ENCODE data around the gene GKN2. TPM values are rescaled to one million over a fixed set of nuclear protein-coding genes. Genes with fewer than 3 reads are reported as not detected.

Gene GKN2
- total and polyA plus RNA-seq, 2 of the 13 experiments (the other 11 are each of a cell fraction or from before 2014, with no cell fraction given) = not detected

DNA sequence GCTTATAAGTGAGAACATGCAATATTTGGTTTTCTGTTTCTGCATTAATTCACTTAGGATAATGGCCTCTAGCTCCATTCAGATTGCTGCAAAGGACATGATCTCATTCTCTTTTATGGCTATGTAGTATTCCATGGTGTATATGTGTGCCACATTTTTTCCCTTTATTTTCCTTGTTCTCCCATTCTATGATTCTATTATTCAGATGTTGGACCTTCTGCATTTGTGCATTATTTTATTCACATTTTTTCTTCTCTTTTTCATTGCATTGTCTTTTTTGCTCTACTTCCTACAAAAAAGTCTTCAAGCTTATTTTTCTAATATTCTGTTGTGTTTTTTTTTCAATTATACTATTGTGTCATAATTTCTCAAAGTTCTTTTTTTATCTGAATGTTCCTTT, 49.2 kb upstream of the GKN2 start:
- Histone ChIP-seq H3K9ac (ENCODE audit: insufficient read depth, low read depth, low read length) (no peak overlapping the region), H4K20me1 (ENCODE audit: insufficient read depth, low read length) (no peaks in the 10 kb centered on the region), H3K4me3 (replicated peaks in 1 of 3; ENCODE audit: insufficient read depth in 1 of 3, low read depth in 2 of 3, low read length in 3 of 3) (no peak overlapping the region), H3K27ac (ENCODE audit: extremely low read length, insufficient read depth, low read length) (no peak overlapping the region), H3K9me3 (ENCODE audit: low read length) (peaks cover 17% of the 10 kb centered on the region), H3K79me2 (ENCODE audit: insufficient read depth, low read length) (no peaks in the 10 kb centered on the region), H3K4me1 (ENCODE audit: insufficient read depth, low read length) (no peaks in the 10 kb centered on the region), H2AFZ (ENCODE audit: low read length) (no peak overlapping the region), H3K4me2 (ENCODE audit: low read depth, low read length) (no peak overlapping the region), H3K27me3 (ENCODE audit: control insufficient read depth in 1 of 2, insufficient read depth in 2 of 2, low read length in 2 of 2) (peaks cover 1 to 3% of the 10 kb centered on the region in 2 experiments; a peak in 1 of 5 replicates), H3K36me3 (replicated peaks in 1 of 2; ENCODE audit: control insufficient read depth in 1 of 2, insufficient read depth in 2 of 2, low read length in 2 of 2) (no peaks in the 10 kb centered on the region)
- BruUV-seq (replicated peaks) = no TSS peak
- ATAC-seq = no peak
- TF ChIP-seq ETV6 (CRISPR knock-in tag; conservative IDR thresholded peaks at IDR 0.05) = no peak
- no peak for TF ChIP-seq ATRX (CRISPR knock-in tag; IDR thresholded peaks at IDR 0.05; ENCODE audit: borderline replicate concordance)
- no peak for TF ChIP-seq PREB (CRISPR knock-in tag; IDR thresholded peaks at IDR 0.05)
- no peak for TF ChIP-seq SMC3 (IDR thresholded peaks at IDR 0.05; ENCODE audit: low read length)
- no peak for TF ChIP-seq RARA (CRISPR knock-in tag; IDR thresholded peaks at IDR 0.05)
- no peak for TF ChIP-seq KLF6 (CRISPR knock-in tag; IDR thresholded peaks at IDR 0.05)
- no peak for TF ChIP-seq XBP1 (CRISPR knock-in tag; IDR thresholded peaks at IDR 0.05)
- no peak for TF ChIP-seq KLF9 (CRISPR knock-in tag; IDR thresholded peaks at IDR 0.05; ENCODE audit: low read depth)
- no peak for TF ChIP-seq ZNF350 (CRISPR knock-in tag; IDR thresholded peaks at IDR 0.05; ENCODE audit: borderline replicate concordance, low read depth)
- TF ChIP-seq XRCC5 (optimal IDR thresholded peaks at IDR 0.05; ENCODE audit: low read length) = no peak
- no peak for TF ChIP-seq SUZ12 (IDR thresholded peaks at IDR 0.05; ENCODE audit: low read depth, low read length)
- no peak for TF ChIP-seq ZSCAN9 (CRISPR knock-in tag; IDR thresholded peaks at IDR 0.05; ENCODE audit: borderline replicate concordance)
- TF ChIP-seq ZNF782 (CRISPR knock-in tag; IDR thresholded peaks at IDR 0.05; ENCODE audit: borderline replicate concordance) = no peak
- no peak for TF ChIP-seq RCOR2 (CRISPR knock-in tag; IDR thresholded peaks at IDR 0.05)
- TF ChIP-seq HINFP (CRISPR knock-in tag; IDR thresholded peaks at IDR 0.05; ENCODE audit: low read depth) = no peak
- TF ChIP-seq ZNF563 (CRISPR knock-in tag; IDR thresholded peaks at IDR 0.05) = no peak
- TF ChIP-seq FOXA3 (CRISPR knock-in tag; IDR thresholded peaks at IDR 0.05) = no peak
- DNase-seq (ENCODE audit: low spot score) = no peak
- POLR2A ChIA-PET = no interaction called here
- in situ Hi-C loops (cut with HindIII; ENCODE audit: extremely low pct_ligation_motif_present, low pct_unique_long_range_greater_than_20kb) = no loop called here
- CTCF ChIA-PET (ENCODE audit: low intra/inter-chr PET ratio, low total read pairs) = no interaction called here
- no peak for FAIRE-seq
- intact Hi-C loops (cut with micrococcal nuclease; ENCODE audit: unreplicated experiment) = no loop called here
